DOHH2 (cell line): ENCODE results near the gene CACNA1B.

ENCODE experiments used
- H3F3A ChIP-seq: fragments of 200-600 bp; sonication (generic), shearing (Covaris generic); 2 replicates; pipeline ENCODE4 v1.6.0; 2016; ENCODE audit warnings: antibody characterized with exemption, mild to moderate bottlenecking; ENCODE audit not compliant: control insufficient read depth, insufficient read depth
- H3K27ac ChIP-seq: fragments of 200-600 bp; sonication (generic); 2 replicates; pipeline ENCODE4 v1.5.1; 2014; ENCODE audit warnings: low read depth, mild to moderate bottlenecking, low read length, moderate library complexity
- H3K27me3 ChIP-seq: fragments of 200-600 bp; sonication (generic); 2 replicates; pipeline ENCODE4 v1.6.1; 2014; ENCODE audit warnings: mild to moderate bottlenecking, low read length, mixed read lengths; ENCODE audit not compliant: control insufficient read depth
- H3K36me3 ChIP-seq: fragments of 200-600 bp; sonication (generic); 2 replicates; pipeline ENCODE4 v1.6.1; 2014; ENCODE audit warnings: mild to moderate bottlenecking, low read length, moderate library complexity, mixed read lengths; ENCODE audit not compliant: control insufficient read depth
- H3K4me1 ChIP-seq: fragments of 200-600 bp; sonication (generic); 2 replicates; pipeline ENCODE4 v1.6.1; 2014; ENCODE audit warnings: mild to moderate bottlenecking, low read length, mixed read lengths; ENCODE audit not compliant: control insufficient read depth
- H3K4me2 ChIP-seq: fragments of 200-600 bp; sonication (generic); 2 replicates; pipeline ENCODE4 v1.6.0; 2014; ENCODE audit warnings: mild to moderate bottlenecking, low read length, moderate library complexity
- H3K4me3 ChIP-seq: fragments of 200-600 bp; sonication (generic); 2 replicates; pipeline ENCODE4 v1.5.1; 2014; ENCODE audit warnings: mild to moderate bottlenecking, low read length, mixed read lengths
- H3K79me2 ChIP-seq: fragments of 200-600 bp; sonication (generic); 2 replicates; pipeline ENCODE4 v1.6.1; 2014; ENCODE audit warnings: mild to moderate bottlenecking, low read length, mixed read lengths; ENCODE audit not compliant: control insufficient read depth
- H3K9me2 ChIP-seq: fragments of 200-600 bp; sonication (generic); replicated peaks from 2 replicates; pipeline ENCODE4 v1.6.1; 2014; ENCODE audit warnings: mild to moderate bottlenecking, low read length, mixed read lengths; ENCODE audit not compliant: control insufficient read depth
- H3K9me3 ChIP-seq: fragments of 200-600 bp; sonication (generic); 2 replicates; pipeline ENCODE4 v1.6.1; 2014; ENCODE audit warnings: antibody characterized with exemption, low read length, mixed read lengths; ENCODE audit not compliant: control insufficient read depth, insufficient read depth
- H4K20me1 ChIP-seq: fragments of 200-600 bp; sonication (generic); 2 replicates; pipeline ENCODE4 v1.6.0; 2014; ENCODE audit warnings: low read depth, mild to moderate bottlenecking, antibody characterized with exemption, low read length, moderate library complexity; ENCODE audit not compliant: control insufficient read depth, insufficient read depth
- EZH2phosphoT487 ChIP-seq: fragments of 200-600 bp; sonication (generic); IDR thresholded peaks from 2 replicates; pipeline ENCODE4 v1.6.1; 2017; ENCODE audit warnings: borderline replicate concordance, mild to moderate bottlenecking, antibody characterized with exemption, low read length, moderate library complexity, mixed read lengths
- TF ChIP-seq, protein P1 (sequence below): fragments of 200-600 bp; sonication (generic); IDR thresholded peaks from one replicate; pipeline ENCODE4 v1.5.1; 2014; ENCODE audit warnings: antibody characterized with exemption, mild to moderate bottlenecking, low read depth, low read length; ENCODE audit not compliant: poor library complexity, severe bottlenecking

CACNA1B gene

DNA sequence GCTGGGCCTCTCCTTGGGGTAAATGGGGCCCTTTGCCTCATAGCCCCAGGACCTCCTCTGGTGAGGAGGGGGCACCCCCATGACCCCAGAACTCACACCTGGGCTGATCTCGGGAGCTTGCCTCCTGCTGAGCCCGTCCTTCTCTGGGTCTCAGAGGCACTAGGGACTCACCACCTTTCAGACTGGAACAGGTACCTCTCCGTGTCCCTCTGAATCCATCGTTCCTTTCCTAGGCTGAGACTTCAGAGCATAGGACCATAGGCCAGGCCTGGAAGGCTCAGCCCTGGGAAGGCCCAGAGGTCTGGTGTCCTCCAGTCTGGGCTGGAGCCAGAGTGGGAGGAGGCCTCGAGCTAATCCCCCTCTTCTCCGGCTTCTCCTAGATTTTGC lies 97.9 kb downstream of the CACNA1B start:
- H3K27me3 ChIP-seq: no peaks in the 10 kb centered on the region
- H3F3A ChIP-seq: no peaks in the 10 kb centered on the region
- H3K27ac ChIP-seq: no peak overlapping the region
- H3K4me1 ChIP-seq: no peaks in the 10 kb centered on the region
- no peaks in the 10 kb centered on the region for H3K79me2 ChIP-seq
- no peak for TF ChIP-seq EZH2phosphoT487
- TF ChIP-seq, protein P1, sequence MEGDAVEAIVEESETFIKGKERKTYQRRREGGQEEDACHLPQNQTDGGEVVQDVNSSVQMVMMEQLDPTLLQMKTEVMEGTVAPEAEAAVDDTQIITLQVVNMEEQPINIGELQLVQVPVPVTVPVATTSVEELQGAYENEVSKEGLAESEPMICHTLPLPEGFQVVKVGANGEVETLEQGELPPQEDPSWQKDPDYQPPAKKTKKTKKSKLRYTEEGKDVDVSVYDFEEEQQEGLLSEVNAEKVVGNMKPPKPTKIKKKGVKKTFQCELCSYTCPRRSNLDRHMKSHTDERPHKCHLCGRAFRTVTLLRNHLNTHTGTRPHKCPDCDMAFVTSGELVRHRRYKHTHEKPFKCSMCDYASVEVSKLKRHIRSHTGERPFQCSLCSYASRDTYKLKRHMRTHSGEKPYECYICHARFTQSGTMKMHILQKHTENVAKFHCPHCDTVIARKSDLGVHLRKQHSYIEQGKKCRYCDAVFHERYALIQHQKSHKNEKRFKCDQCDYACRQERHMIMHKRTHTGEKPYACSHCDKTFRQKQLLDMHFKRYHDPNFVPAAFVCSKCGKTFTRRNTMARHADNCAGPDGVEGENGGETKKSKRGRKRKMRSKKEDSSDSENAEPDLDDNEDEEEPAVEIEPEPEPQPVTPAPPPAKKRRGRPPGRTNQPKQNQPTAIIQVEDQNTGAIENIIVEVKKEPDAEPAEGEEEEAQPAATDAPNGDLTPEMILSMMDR: no peak
- no peak overlapping the region for H3K4me2 ChIP-seq
- H3K9me2 ChIP-seq: no peaks in the 10 kb centered on the region
- H3K36me3 ChIP-seq: no peaks in the 10 kb centered on the region
- H3K4me3 ChIP-seq: no peak overlapping the region
- no peaks in the 10 kb centered on the region for H4K20me1 ChIP-seq
- H3K9me3 ChIP-seq: no peaks in the 10 kb centered on the region

DNA sequence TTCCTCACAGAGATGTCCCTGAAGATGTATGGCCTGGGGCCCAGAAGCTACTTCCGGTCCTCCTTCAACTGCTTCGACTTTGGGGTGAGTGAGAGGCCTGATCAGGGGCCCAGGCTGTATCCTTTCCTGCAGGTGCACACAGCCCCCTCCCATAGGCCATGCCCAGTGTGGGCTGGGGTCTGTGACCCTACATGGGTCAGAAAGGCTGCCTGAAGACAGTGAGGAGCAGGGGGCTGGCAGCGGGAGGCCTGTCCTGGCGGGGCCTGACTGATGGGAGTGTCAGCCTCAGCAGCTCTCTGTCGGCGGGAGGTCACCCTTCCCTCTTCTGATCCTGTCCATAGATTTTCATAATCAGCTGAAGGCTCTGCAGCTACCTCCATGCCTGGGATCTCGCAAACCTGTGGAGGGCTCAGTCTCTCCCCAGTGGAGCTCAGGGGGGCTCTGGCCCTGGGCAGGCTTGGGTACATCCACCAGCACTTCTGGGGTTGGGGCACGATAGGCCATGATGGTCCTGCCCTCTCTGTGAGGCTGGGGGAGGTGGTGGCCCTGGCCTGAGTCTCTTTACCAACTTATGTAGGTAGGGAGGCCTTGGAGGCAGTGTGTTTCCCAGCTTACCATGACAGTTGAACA lies 98.5 kb downstream of the CACNA1B start:
- H3K9me3 ChIP-seq: no peaks in the 10 kb centered on the region
- no peaks in the 10 kb centered on the region for H3F3A ChIP-seq
- no peak overlapping the region for H3K4me3 ChIP-seq
- H3K27ac ChIP-seq: no peak overlapping the region
- H3K27me3 ChIP-seq: no peaks in the 10 kb centered on the region
- H3K36me3 ChIP-seq: no peaks in the 10 kb centered on the region
- no peaks in the 10 kb centered on the region for H3K79me2 ChIP-seq
- no peaks in the 10 kb centered on the region for H3K9me2 ChIP-seq
- TF ChIP-seq EZH2phosphoT487: no peak
- TF ChIP-seq, protein P1: no peak
- H4K20me1 ChIP-seq: no peaks in the 10 kb centered on the region
- no peak overlapping the region for H3K4me2 ChIP-seq
- H3K4me1 ChIP-seq: no peaks in the 10 kb centered on the region

DNA sequence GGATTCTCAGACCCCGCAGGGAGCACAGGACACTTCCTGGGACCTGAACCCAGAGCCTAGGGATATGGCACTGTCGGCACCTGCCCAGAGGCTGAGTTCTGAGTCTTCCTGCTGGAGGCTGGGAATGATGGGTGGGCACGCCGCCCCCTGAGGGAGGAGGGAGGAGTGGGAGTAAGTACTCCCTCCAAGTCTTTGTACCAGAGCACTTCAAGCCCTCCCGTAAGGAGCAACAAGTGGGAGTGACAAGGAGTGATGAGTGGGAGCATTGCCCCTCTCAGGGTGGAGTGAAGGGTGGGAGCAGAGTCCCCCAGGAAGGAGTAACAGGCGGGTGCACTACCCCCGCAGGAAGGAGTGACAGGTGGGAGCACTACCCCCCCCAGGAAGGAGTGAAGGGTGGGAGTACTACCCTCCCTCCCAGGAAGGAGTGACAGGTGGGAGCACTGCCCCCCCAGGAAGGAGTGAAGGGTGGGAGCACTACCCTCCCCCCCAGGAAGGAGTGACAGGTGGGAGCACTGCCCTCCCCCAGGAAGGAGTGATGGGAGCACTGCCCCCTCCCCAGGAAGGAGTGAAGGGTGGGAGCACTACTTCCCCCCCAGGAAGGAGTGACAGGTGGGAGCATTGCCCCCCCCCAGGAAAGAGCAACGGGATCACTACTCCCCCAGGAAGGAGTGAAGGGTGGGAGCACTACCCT lies 100.1 kb downstream of the CACNA1B start:
- Histone ChIP-seq H4K20me1 (no peaks in the 10 kb centered on the region), H3K27ac (no peak overlapping the region), H3K9me3 (no peaks in the 10 kb centered on the region), H3K36me3 (no peaks in the 10 kb centered on the region), H3K4me3 (no peak overlapping the region), H3F3A (no peaks in the 10 kb centered on the region), H3K79me2 (no peaks in the 10 kb centered on the region), H3K4me1 (no peaks in the 10 kb centered on the region), H3K9me2 (no peaks in the 10 kb centered on the region), H3K4me2 (no peak overlapping the region), H3K27me3 (no peaks in the 10 kb centered on the region)
- TF ChIP-seq, protein P1: no peak
